MCF 10A (cell line): ENCODE results near the gene DPRX. TPM values are rescaled to one million over a fixed set of nuclear protein-coding genes. Genes with fewer than 3 reads are reported as not detected.

Experiments used
- BruUV-seq: library from RNA; stranded (reverse); fragments of 400-500 nt; replicated peaks from 2 replicates; lab custom pipeline; 2021; lab: Mats Ljungman, UMichigan
- CTCF ChIA-PET: fragments of 300-600 bp; sonication (Branson Sonifier 250); formaldehyde crosslinking; extraction: SDS; loops from one replicate; lab custom pipeline; 2021; ENCODE audit warnings: antibody characterized with exemption, inconsistent platforms; lab: Yijun Ruan, JAX
- POLR2A ChIA-PET: fragments of 300-600, 350-650 bp; sonication (Branson Sonifier 250); formaldehyde crosslinking; extraction: SDS; loops from one replicate; lab custom pipeline; 2020; ENCODE audit warnings: antibody characterized with exemption, inconsistent platforms; lab: Yijun Ruan, JAX
- DNase-seq: peaks from one replicate; pipeline ENCODE4 v3.0.0-alpha.2; 2018; ENCODE audit not compliant: unreplicated experiment
- H3K27ac Mint-ChIP-seq: one replicate; pipeline ENCODE4 v1.8.0; 2022; ENCODE audit warnings: mild to moderate bottlenecking, low read depth, mixed read lengths; ENCODE audit not compliant: unreplicated experiment
- H3K27me3 Mint-ChIP-seq: one replicate; pipeline ENCODE4 v1.8.0; 2022; ENCODE audit warnings: mixed read lengths; ENCODE audit not compliant: insufficient read depth, unreplicated experiment
- H3K36me3 Mint-ChIP-seq: one replicate; pipeline ENCODE4 v1.8.0; 2022; ENCODE audit warnings: mild to moderate bottlenecking, moderate library complexity, mixed read lengths; ENCODE audit not compliant: insufficient read depth, unreplicated experiment
- H3K4me1 Mint-ChIP-seq: one replicate; pipeline ENCODE4 v1.8.0; 2022; ENCODE audit warnings: mixed read lengths; ENCODE audit not compliant: insufficient read depth, unreplicated experiment
- H3K4me3 Mint-ChIP-seq: one replicate; pipeline ENCODE4 v1.8.0; 2022; ENCODE audit warnings: mild to moderate bottlenecking, moderate library complexity, mixed read lengths; ENCODE audit not compliant: unreplicated experiment
- H3K9me3 Mint-ChIP-seq: one replicate; pipeline ENCODE4 v1.8.0; 2022; ENCODE audit warnings: mixed read lengths; ENCODE audit not compliant: unreplicated experiment
- intact Hi-C: fragments of 100-400 bp; cut with micrococcal nuclease; formaldehyde crosslinking; loops from 2 replicates; pipeline ENCODE4 v1.14.1; 2022
- total RNA-seq: library from RNA; stranded (reverse); gene quantifications from 2 replicates; pipeline ENCODE4 v1.2.3, GENCODE V29; 2022
- TF ChIP-seq, protein P1 (sequence below): fragments of 200-600 bp; IDR thresholded peaks from one replicate; pipeline ENCODE4 v1.8.0; 2022; ENCODE audit warnings: antibody characterized with exemption, mild to moderate bottlenecking; ENCODE audit not compliant: unreplicated experiment

Gene DPRX
- total RNA-seq, 1 experiment from 2014 or later = not detected

GRCh38 chr19:53594811-53595509 is 36.8 kb upstream of the DPRX start:
- CTCF ChIA-PET = no interaction called here
- no peaks in the 10 kb centered on the region for H3K27me3 Mint-ChIP-seq
- no TSS peak for BruUV-seq
- TF ChIP-seq, protein P1, sequence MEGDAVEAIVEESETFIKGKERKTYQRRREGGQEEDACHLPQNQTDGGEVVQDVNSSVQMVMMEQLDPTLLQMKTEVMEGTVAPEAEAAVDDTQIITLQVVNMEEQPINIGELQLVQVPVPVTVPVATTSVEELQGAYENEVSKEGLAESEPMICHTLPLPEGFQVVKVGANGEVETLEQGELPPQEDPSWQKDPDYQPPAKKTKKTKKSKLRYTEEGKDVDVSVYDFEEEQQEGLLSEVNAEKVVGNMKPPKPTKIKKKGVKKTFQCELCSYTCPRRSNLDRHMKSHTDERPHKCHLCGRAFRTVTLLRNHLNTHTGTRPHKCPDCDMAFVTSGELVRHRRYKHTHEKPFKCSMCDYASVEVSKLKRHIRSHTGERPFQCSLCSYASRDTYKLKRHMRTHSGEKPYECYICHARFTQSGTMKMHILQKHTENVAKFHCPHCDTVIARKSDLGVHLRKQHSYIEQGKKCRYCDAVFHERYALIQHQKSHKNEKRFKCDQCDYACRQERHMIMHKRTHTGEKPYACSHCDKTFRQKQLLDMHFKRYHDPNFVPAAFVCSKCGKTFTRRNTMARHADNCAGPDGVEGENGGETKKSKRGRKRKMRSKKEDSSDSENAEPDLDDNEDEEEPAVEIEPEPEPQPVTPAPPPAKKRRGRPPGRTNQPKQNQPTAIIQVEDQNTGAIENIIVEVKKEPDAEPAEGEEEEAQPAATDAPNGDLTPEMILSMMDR = no peak
- no peaks in the 10 kb centered on the region for H3K36me3 Mint-ChIP-seq
- no peaks in the 10 kb centered on the region for H3K9me3 Mint-ChIP-seq
- H3K27ac Mint-ChIP-seq = no peak overlapping the region
- POLR2A ChIA-PET = no interaction called here
- intact Hi-C loops = no loop called here
- H3K4me3 Mint-ChIP-seq = no peak overlapping the region
- no peaks in the 10 kb centered on the region for H3K4me1 Mint-ChIP-seq
- DNase-seq = no peak

DNA sequence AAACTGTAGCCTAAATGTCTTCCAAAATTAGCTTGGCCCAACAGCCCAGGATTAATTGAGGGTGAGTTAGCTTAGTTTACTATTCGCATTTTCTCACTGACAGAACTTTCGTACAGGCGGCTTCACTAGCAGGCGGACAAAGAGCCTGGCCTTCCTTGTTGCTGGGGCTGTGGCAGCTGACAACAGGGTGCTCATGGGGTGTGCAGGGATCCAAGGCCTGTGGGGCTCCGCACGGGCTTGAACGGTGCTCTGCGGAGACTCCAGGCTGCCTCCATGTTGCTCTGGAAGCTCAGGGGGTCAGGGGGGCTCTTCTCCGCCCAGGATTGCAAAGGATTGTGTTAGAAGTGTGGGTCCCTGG is 36.3 kb upstream of the DPRX start:
- no peak overlapping the region for H3K27ac Mint-ChIP-seq
- no peaks in the 10 kb centered on the region for H3K27me3 Mint-ChIP-seq
- ChIA-PET CTCF (no interaction called here), POLR2A (no interaction called here)
- no TSS peak for BruUV-seq
- intact Hi-C loops = no loop called here
- H3K36me3 Mint-ChIP-seq = no peaks in the 10 kb centered on the region
- no peaks in the 10 kb centered on the region for H3K4me1 Mint-ChIP-seq
- H3K4me3 Mint-ChIP-seq = no peak overlapping the region
- TF ChIP-seq, protein P1 = no peak
- H3K9me3 Mint-ChIP-seq = no peaks in the 10 kb centered on the region
- no peak for DNase-seq

DNA sequence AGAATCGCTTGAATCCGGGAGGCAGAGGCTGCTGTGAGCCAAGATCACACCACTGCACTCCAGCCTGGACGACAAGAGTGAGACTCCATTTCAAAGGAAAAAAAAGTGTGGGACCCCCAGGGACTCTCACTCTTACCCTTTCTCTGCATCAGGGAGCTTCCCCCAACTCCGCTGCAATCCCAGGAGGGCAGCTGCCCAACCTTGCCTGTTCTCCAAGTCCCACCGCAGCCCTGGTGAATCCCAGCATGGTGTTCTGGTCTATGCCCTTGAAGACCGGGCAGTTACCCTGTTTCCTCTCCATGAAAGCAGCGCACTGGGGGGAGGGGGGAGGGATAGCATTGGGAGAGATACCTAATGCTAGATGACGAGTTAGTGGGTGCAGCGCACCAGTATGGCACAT is 35.7 kb upstream of the DPRX start:
- H3K9me3 Mint-ChIP-seq = no peaks in the 10 kb centered on the region
- H3K27me3 Mint-ChIP-seq = no peaks in the 10 kb centered on the region
- POLR2A ChIA-PET = no interaction called here
- H3K27ac Mint-ChIP-seq = no peak overlapping the region
- CTCF ChIA-PET = no interaction called here
- no peak overlapping the region for H3K4me3 Mint-ChIP-seq
- TF ChIP-seq, protein P1 = no peak
- intact Hi-C loops = no loop called here
- no peak for DNase-seq
- no TSS peak for BruUV-seq
- H3K4me1 Mint-ChIP-seq = no peaks in the 10 kb centered on the region
- H3K36me3 Mint-ChIP-seq = no peaks in the 10 kb centered on the region

GRCh38 chr19:53597023-53597422 is 34.8 kb upstream of the DPRX start:
- no peak for DNase-seq
- CTCF ChIA-PET = interaction anchor here (0.7 kb wide), 1 partner anchor 234 kb away, joined by 3 read pairs; no protein-coding TSS in a partner anchor
- POLR2A ChIA-PET = no interaction called here
- Mint-ChIP-seq H3K36me3 (no peaks in the 10 kb centered on the region), H3K4me1 (no peaks in the 10 kb centered on the region), H3K27me3 (no peaks in the 10 kb centered on the region), H3K4me3 (no peak overlapping the region), H3K9me3 (no peaks in the 10 kb centered on the region), H3K27ac (no peak overlapping the region)
- intact Hi-C loops = no loop called here
- no TSS peak for BruUV-seq
- TF ChIP-seq, protein P1 = no peak
